ENCODE data around the gene NGF.

NGF gene

GRCh38 chr1:115337276-115337632 is 795 bp downstream of the NGF start:
- H3K9ac ChIP-seq (ENCODE audit: low read length), result no peak overlapping the region
- H4K20me1 ChIP-seq (ENCODE audit: insufficient read depth, low read length), result no peaks in the 10 kb centered on the region
- H3K4me1 ChIP-seq (ENCODE audit: low read length), result no peaks in the 10 kb centered on the region
- H3K9me3 ChIP-seq (replicated peaks; ENCODE audit: insufficient read depth, low read length), result no peaks in the 10 kb centered on the region
- H3K27me3 ChIP-seq (replicated peaks; ENCODE audit: insufficient read depth, low read length), result no peaks in the 10 kb centered on the region
- no peak overlapping the region for H3K4me2 ChIP-seq (ENCODE audit: low read depth, low read length)
- H3K9me2 ChIP-seq (replicated peaks; ENCODE audit: insufficient read depth, low read length), result no peaks in the 10 kb centered on the region
- H2AFZ ChIP-seq (ENCODE audit: low read length), result no peak overlapping the region
- H3K36me3 ChIP-seq (replicated peaks; ENCODE audit: insufficient read depth, low read length), result no peaks in the 10 kb centered on the region
- no peaks in the 10 kb centered on the region for H3F3A ChIP-seq (ENCODE audit: insufficient read depth, low read length)
- no peak for DNase-seq
- H3K79me2 ChIP-seq (ENCODE audit: low read length), result no peaks in the 10 kb centered on the region
- H3K4me3 ChIP-seq (ENCODE audit: low read length), result no peak overlapping the region
- no peak overlapping the region for H3K27ac ChIP-seq (ENCODE audit: low read length)
- no peak for TF ChIP-seq EZH2 (optimal IDR thresholded peaks at IDR 0.05; ENCODE audit: low read depth, low read length)
- no peak for TF ChIP-seq CTCF (IDR thresholded peaks at IDR 0.05; ENCODE audit: low read length)
- TF ChIP-seq EZH2phosphoT487 (IDR thresholded peaks at IDR 0.05; ENCODE audit: low read length), result no peak

DNA sequence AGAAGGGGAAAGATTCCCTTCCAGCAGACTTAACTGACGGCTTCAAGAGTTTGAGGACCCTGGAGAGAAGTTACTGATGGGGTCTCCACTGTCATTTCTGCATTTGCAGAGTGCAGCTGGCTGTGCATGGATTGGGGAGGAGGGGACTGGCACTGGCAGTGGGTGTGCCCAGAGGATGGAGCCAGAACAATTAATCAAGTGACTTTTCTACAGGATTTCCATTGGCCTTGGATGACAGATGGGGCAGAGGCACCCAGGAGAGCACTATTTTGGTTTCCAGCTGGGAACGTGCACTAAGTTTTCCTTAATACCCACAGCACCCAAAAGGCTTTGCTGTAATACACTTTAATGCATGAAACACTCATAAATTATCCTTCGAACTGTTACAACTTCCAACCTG is 1.3 kb downstream of the NGF start:
- Histone ChIP-seq H3K36me3 (replicated peaks; ENCODE audit: insufficient read depth, low read length) (no peaks in the 10 kb centered on the region), H3K4me2 (ENCODE audit: low read depth, low read length) (no peak overlapping the region), H2AFZ (ENCODE audit: low read length) (no peak overlapping the region), H3K79me2 (ENCODE audit: low read length) (no peaks in the 10 kb centered on the region), H3K4me1 (ENCODE audit: low read length) (no peaks in the 10 kb centered on the region), H3K27ac (ENCODE audit: low read length) (no peak overlapping the region), H3K9ac (ENCODE audit: low read length) (no peak overlapping the region), H3K9me2 (replicated peaks; ENCODE audit: insufficient read depth, low read length) (no peaks in the 10 kb centered on the region), H3K9me3 (replicated peaks; ENCODE audit: insufficient read depth, low read length) (no peaks in the 10 kb centered on the region), H3K27me3 (replicated peaks; ENCODE audit: insufficient read depth, low read length) (no peaks in the 10 kb centered on the region), H4K20me1 (ENCODE audit: insufficient read depth, low read length) (no peaks in the 10 kb centered on the region), H3F3A (ENCODE audit: insufficient read depth, low read length) (no peaks in the 10 kb centered on the region), H3K4me3 (ENCODE audit: low read length) (no peak overlapping the region)
- TF ChIP-seq EZH2phosphoT487 (IDR thresholded peaks at IDR 0.05; ENCODE audit: low read length) (no peak), EZH2 (optimal IDR thresholded peaks at IDR 0.05; ENCODE audit: low read depth, low read length) (no peak), CTCF (IDR thresholded peaks at IDR 0.05; ENCODE audit: low read length) (no peak)
- DNase-seq, result no peak

- no peak overlapping the region for H3K4me3 ChIP-seq (ENCODE audit: low read length)
- H2AFZ ChIP-seq (ENCODE audit: low read length), result no peak overlapping the region
- H3K4me1 ChIP-seq (ENCODE audit: low read length), result no peaks in the 10 kb centered on the region
- no peak overlapping the region for H3K27ac ChIP-seq (ENCODE audit: low read length)
- no peaks in the 10 kb centered on the region for H3K27me3 ChIP-seq (replicated peaks; ENCODE audit: insufficient read depth, low read length)
- H3K4me2 ChIP-seq (ENCODE audit: low read depth, low read length), result no peak overlapping the region
- TF ChIP-seq EZH2phosphoT487 (IDR thresholded peaks at IDR 0.05; ENCODE audit: low read length) (no peak), EZH2 (optimal IDR thresholded peaks at IDR 0.05; ENCODE audit: low read depth, low read length) (no peak), CTCF (IDR thresholded peaks at IDR 0.05; ENCODE audit: low read length) (no peak)
- DNase-seq, result no peak
- H3K9me3 ChIP-seq (replicated peaks; ENCODE audit: insufficient read depth, low read length), result no peaks in the 10 kb centered on the region
- H3K9ac ChIP-seq (ENCODE audit: low read length), result no peak overlapping the region
- no peaks in the 10 kb centered on the region for H3K36me3 ChIP-seq (replicated peaks; ENCODE audit: insufficient read depth, low read length)
- H4K20me1 ChIP-seq (ENCODE audit: insufficient read depth, low read length), result no peaks in the 10 kb centered on the region
- no peaks in the 10 kb centered on the region for H3K79me2 ChIP-seq (ENCODE audit: low read length)
- H3K9me2 ChIP-seq (replicated peaks; ENCODE audit: insufficient read depth, low read length), result no peaks in the 10 kb centered on the region
- H3F3A ChIP-seq (ENCODE audit: insufficient read depth, low read length), result no peaks in the 10 kb centered on the region
Measured at GRCh38 chr1:115332813-115333608, 5.0 kb downstream of the NGF start.

Data from MM.1S (cell line).